GM12864 (cell line): ENCODE measurements around the gene EMC8.

ENCODE experiments used
- DNase-seq: peaks from one replicate; pipeline ENCODE4 v3.0.0-alpha.2; 2011; ENCODE audit warnings: low read depth
- H3K4me3 ChIP-seq: 2 replicates; pipeline ENCODE4 v1.5.1; 2011; ENCODE audit warnings: mild to moderate bottlenecking, low read depth, low read length, control low read depth
- TF ChIP-seq, protein P1 (sequence below): IDR thresholded peaks from 2 replicates; pipeline ENCODE4 v1.5.1; 2011; ENCODE audit warnings: low read depth, mild to moderate bottlenecking, moderate library complexity, low read length, control low read depth, inconsistent platforms; ENCODE audit errors: missing control alignments

Gene EMC8

DNA sequence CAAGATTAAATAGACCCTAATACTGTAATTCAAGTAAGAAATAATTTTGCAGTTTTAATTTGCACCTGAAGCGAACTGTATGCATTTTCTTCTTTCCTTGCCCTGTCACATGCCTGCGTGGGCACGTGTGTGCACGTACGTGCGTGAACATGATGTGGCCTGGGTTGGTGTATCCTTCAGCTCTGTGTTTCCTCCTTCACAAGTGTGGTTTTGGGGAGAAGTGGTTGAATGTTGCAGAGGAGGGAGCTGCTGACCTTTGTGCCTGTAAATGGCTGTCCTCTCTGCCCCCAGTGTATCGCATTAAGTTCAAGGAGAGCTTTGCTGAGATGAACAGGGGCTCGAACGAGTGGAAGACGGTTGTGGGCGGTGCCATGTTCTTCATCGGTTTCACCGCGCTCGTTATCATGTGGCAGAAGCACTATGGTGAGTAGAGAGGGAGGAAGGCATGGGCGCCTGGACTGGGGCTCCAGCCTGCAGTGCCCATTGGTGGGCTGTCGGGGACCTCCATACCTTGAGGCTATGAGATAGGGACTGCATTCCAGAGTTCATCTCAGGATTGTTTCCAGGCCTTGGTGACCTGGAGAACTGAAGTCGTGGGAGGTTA lies 6.2 kb upstream of the EMC8 start:
- no peak for DNase-seq
- no peak overlapping the region for H3K4me3 ChIP-seq
- TF ChIP-seq, protein P1, sequence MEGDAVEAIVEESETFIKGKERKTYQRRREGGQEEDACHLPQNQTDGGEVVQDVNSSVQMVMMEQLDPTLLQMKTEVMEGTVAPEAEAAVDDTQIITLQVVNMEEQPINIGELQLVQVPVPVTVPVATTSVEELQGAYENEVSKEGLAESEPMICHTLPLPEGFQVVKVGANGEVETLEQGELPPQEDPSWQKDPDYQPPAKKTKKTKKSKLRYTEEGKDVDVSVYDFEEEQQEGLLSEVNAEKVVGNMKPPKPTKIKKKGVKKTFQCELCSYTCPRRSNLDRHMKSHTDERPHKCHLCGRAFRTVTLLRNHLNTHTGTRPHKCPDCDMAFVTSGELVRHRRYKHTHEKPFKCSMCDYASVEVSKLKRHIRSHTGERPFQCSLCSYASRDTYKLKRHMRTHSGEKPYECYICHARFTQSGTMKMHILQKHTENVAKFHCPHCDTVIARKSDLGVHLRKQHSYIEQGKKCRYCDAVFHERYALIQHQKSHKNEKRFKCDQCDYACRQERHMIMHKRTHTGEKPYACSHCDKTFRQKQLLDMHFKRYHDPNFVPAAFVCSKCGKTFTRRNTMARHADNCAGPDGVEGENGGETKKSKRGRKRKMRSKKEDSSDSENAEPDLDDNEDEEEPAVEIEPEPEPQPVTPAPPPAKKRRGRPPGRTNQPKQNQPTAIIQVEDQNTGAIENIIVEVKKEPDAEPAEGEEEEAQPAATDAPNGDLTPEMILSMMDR, result no peak

DNA sequence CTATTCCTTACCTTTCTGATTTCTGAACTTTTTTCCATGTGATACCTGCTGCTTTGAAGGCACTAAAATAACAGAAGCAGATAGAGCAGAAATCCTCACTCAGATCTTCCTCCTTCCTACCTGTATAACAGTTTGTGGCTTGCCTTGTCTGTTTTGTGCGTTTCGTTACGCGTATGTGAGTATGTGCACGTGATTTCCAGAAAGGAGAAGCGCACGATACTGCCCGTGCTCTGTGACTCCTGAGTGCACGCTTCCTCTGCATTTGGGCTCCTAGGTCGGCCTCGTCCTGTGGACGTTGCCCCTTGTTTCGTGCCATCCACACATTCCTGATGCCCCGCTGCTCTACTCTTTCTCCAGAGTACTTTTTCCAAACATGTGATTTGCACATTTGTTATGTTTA lies 4.2 kb upstream of the EMC8 start:
- DNase-seq, result no peak
- TF ChIP-seq, protein P1, result no peak
- no peak overlapping the region for H3K4me3 ChIP-seq

DNA sequence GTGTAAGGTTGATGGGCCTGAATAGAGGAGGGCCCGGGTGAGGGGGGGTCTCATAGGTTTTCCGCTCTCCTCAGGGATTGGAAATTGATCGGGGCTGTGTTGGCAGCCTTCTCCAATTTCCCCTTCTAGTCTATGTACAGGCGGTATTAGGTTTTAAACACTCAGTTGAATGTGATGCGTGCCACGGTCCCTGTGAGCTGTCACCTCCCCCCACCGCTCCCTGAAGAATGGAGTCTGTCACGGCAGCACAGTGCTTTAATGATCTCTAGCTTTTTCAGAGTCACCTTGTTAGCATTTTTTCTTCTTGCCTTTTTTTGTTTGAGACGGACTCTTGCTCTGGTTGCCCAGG lies 951 bp upstream of the EMC8 start:
- peak overlapping the region; percentile 77 for H3K4me3 ChIP-seq
- TF ChIP-seq, protein P1, result no peak
- DNase-seq, result no peak

DNA sequence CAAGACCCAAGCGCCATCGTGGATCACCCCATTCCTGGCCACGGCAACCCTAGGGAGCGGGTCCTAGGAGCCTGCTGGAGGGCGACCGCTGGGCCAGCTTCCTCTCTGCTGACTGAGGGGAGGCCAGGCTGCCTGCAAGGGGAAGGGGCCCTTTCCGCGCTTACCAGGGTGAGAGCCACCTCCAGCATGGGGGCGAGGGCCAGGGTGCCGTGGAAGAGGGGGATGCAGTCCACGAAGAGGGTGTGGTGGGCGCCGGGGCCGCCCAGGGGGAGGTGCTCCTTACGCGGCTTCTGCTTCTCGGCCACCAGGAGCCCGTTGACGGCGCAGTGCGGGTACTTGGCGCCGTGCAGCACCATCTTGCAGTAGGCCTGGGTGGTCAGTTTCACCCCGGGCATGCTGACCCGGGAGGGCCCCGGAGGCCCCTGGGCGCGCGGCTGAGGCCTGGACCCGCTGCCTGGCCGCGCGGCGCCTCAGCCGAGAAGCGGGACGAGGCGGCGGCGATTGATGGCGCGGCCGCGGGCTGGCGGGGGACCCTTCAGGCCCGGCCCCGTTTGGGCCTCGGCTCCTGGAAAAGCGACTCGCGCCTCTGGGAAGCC lies 345 bp downstream of the EMC8 start:
- H3K4me3 ChIP-seq, result peak overlapping the region; percentile 77
- TF ChIP-seq, protein P1, result no peak
- no peak for DNase-seq

DNA sequence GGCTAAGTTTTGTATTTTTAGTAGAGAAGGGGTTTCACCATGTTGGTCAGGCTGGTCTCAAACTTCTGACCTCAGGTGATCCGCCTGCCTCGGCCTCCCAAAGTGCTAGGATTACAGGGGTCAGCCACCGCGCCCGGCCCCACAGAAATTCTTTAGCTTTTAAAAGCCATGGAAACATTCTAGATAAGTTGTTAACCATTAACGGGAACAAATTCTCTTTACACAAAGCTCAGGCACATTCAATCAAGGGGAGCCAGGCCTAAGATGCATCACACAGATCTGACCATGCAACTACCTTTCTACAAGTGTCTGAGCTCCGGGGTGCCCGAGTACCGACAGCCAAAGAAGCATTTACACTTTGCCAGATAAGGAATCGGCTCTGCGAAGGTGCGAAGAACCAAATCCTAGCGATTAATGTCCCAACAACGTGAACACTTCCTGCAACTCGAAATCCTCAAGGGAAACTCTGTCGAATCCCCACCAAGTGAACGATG lies 1.0 kb downstream of the EMC8 start:
- no peak for DNase-seq
- peak overlapping the region; percentile 77 for H3K4me3 ChIP-seq
- TF ChIP-seq, protein P1, result no peak

DNA sequence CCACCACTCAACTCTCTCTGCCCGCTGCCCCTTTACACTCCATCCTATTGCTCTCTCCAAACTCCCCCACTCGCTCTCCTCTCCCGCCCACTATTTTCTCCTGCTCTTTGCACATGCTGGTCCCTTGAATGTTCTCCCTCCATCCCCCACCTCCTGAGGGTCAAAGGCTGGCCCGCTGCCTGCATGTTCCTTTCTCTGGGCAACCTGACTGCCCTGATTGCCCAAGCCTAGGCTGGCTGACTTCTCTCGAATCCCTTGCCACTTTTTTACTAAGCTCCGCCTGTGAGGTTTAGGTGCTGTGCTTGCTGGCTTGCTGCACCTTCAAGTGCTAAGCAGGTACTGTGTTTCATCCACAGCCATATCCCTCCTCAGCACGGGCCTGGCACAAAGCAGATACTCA lies 2.7 kb downstream of the EMC8 start:
- no peak for DNase-seq
- TF ChIP-seq, protein P1, result no peak
- H3K4me3 ChIP-seq, result no peak overlapping the region

DNA sequence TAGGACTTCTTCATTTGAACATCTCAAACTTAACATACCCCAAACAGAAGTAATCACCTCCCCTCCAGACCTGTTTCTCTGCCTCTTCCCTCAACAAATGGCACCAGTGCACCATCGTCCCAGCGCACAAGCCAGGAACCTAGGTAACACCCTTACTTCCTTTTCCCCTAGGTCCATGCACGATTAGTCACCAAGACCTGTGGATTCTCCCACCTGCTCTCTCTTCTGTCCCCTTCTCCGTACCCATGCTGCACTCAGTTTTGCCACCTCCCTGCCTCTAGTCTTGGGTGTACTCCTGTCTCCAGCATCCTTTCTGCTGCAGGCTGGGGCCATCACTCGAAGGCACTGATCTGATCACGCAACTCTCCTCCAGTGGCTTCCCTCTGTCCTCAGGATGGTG lies 3.2 kb downstream of the EMC8 start:
- no peak overlapping the region for H3K4me3 ChIP-seq
- DNase-seq, result no peak
- TF ChIP-seq, protein P1, result no peak
